ENCODE results near the gene STK10. TPM values are rescaled to one million over a fixed set of nuclear protein-coding genes. Genes with fewer than 3 reads are reported as not detected.
A peak's percentile ranks its signal among the peaks of the same experiment; 100 is the strongest.

STK10 gene
- polyA plus RNA-seq, 2 of the 4 experiments (the other 2 are of a cell fraction): 4.3 to 13.1 TPM

- no peak for TF ChIP-seq SREBF2 (IDR thresholded peaks at IDR 0.05)
- TF ChIP-seq MAFK (IDR thresholded peaks at IDR 0.05; ENCODE audit: partially characterized antibody): no peak
- peak; percentile 64 for TF ChIP-seq POLR2A (IDR thresholded peaks at IDR 0.05; ENCODE audit: low read length)
Observed at GRCh38 chr5:172188033-172188892, at the start of gene STK10 (continued).

GRCh38 chr5:172235827-172236736 lies 48.1 kb upstream of the STK10 start:
- WGBS (ENCODE audit: missing lambda C conversion rate): 88% methylated on average over 3 of the region's 3 CpGs
- Histone ChIP-seq H3K4me3 (no peak overlapping the region), H3K27ac (no peak overlapping the region), H3K4me1 (peaks cover 19% of the 10 kb centered on the region), H3K9me3 (no peaks in the 10 kb centered on the region), H3K4me2 (peak overlapping the region; percentile 55)
- no peak for DNase-seq (ENCODE audit: low read depth in 1 of 2, low spot score in 1 of 2)
- TF ChIP-seq POLR2AphosphoS2 (conservative IDR thresholded peaks at IDR 0.05; ENCODE audit: low read length): no peak
- no peak; a peak in 1 of 6 replicates for ATAC-seq
- ChIA-PET POLR2A (no interaction called here), CTCF (interaction anchor here (1.3 kb wide), 2 partner anchors 24 to 132 kb away, joined by 3 to 4 read pairs; no protein-coding TSS in a partner anchor)
- no peak for FAIRE-seq

- ATAC-seq: peak; percentile 47 to 66; a peak in 3 of 6 replicates
- 50% methylated on average over 4 of the region's 4 CpGs for WGBS (ENCODE audit: missing lambda C conversion rate)
- no peak for FAIRE-seq
- Histone ChIP-seq H3K27ac (peak overlapping the region; percentile 46 to 61; a peak in 4 of 6 replicates), H3K4me1 (peaks cover 19% of the 10 kb centered on the region), H3K4me3 (no peak overlapping the region), H3K9me3 (no peaks in the 10 kb centered on the region), H3K4me2 (peak overlapping the region; percentile 55)
- DNase-seq (ENCODE audit: low read depth in 1 of 2, low spot score in 1 of 2): peak; percentile 9 to 38
- POLR2A ChIA-PET: no interaction called here
- TF ChIP-seq NPAS2 (CRISPR knock-in tag; IDR thresholded peaks at IDR 0.05; ENCODE audit: borderline replicate concordance): no peak
- no peak for TF ChIP-seq KDM1A (IDR thresholded peaks at IDR 0.05; ENCODE audit: low read depth)
- no peak for TF ChIP-seq ZSCAN20 (CRISPR knock-in tag; IDR thresholded peaks at IDR 0.05)
- TF ChIP-seq BCL3 (IDR thresholded peaks at IDR 0.05): no peak
- TF ChIP-seq ZC3H11A (IDR thresholded peaks at IDR 0.05): no peak
- no peak for TF ChIP-seq TFCP2L1 (CRISPR knock-in tag; IDR thresholded peaks at IDR 0.05)
- no peak for TF ChIP-seq CTCF (IDR thresholded peaks at IDR 0.05)
- CTCF ChIA-PET: interaction anchor here (1.3 kb wide), 2 partner anchors 23 to 131 kb away, joined by 3 to 4 read pairs; no protein-coding TSS in a partner anchor
Observed at GRCh38 chr5:172235132-172235780, 47.2 kb upstream of the STK10 start.

- Histone ChIP-seq H3K4me3 (no peak overlapping the region), H3K4me1 (peaks cover 19% of the 10 kb centered on the region), H3K27ac (no peak overlapping the region), H3K4me2 (no peak overlapping the region), H3K9me3 (no peaks in the 10 kb centered on the region)
- ChIA-PET POLR2A (interaction anchor here (0.7 kb wide), 1 partner anchor 29 kb away, joined by 3 read pairs; no protein-coding TSS in a partner anchor), CTCF (no interaction called here)
- DNase-seq (ENCODE audit: low read depth in 1 of 2, low spot score in 1 of 2) (no peak), FAIRE-seq (no peak), ATAC-seq (no peak)
- 95% methylated on average over 4 of the region's 4 CpGs for WGBS (ENCODE audit: missing lambda C conversion rate)
- TF ChIP-seq FOSB (CRISPR knock-in tag; IDR thresholded peaks at IDR 0.05) (no peak), PHF8 (IDR thresholded peaks at IDR 0.05; ENCODE audit: borderline replicate concordance, low read depth) (no peak), FOXS1 (CRISPR knock-in tag; IDR thresholded peaks at IDR 0.05) (no peak), CEBPB (IDR thresholded peaks at IDR 0.05) (no peak), TFCP2L1 (CRISPR knock-in tag; IDR thresholded peaks at IDR 0.05) (no peak), ESRRA (IDR thresholded peaks at IDR 0.05; ENCODE audit: borderline replicate concordance, low read length) (no peak), ZNF302 (CRISPR knock-in tag; IDR thresholded peaks at IDR 0.05) (no peak), MAX (IDR thresholded peaks at IDR 0.05) (no peak), TP53 (CRISPR knock-in tag; IDR thresholded peaks at IDR 0.05) (no peak), HOXB5 (CRISPR knock-in tag; IDR thresholded peaks at IDR 0.05) (no peak), REST (IDR thresholded peaks at IDR 0.05) (no peak)
Observed at GRCh38 chr5:172234031-172234430, 46.0 kb upstream of the STK10 start.
